Neural cell (in vitro differentiated cells): ENCODE measurements around the gene CXCL14. TPM values are rescaled to one million over a fixed set of nuclear protein-coding genes. Genes with fewer than 3 reads are reported as not detected.

ENCODE experiments used
- H2AFZ ChIP-seq: fragments of 200-600, 300-800 bp; sonication (generic), shearing (Covaris generic); 2 replicates; pipeline ENCODE4 v1.6.0; 2014; ENCODE audit warnings: low read depth, mild to moderate bottlenecking, antibody characterized with exemption, low read length, moderate library complexity
- H3F3A ChIP-seq: fragments of 200-600 bp; shearing (Covaris generic); 2 replicates; pipeline ENCODE4 v1.6.1; 2016; ENCODE audit warnings: mild to moderate bottlenecking, moderate library complexity, mixed read lengths, antibody characterized with exemption, low read length; ENCODE audit not compliant: insufficient read depth, poor library complexity, severe bottlenecking
- H3K27ac ChIP-seq: fragments of 200-600, 300-800 bp; sonication (generic), shearing (Covaris generic); 2 replicates; pipeline ENCODE4 v1.5.1; 2014; ENCODE audit warnings: mild to moderate bottlenecking, low read length, moderate library complexity
- H3K27me3 ChIP-seq: fragments of 300-800, 200-600 bp; sonication (generic), shearing (Covaris generic); 2 replicates; pipeline ENCODE4 v1.6.0; 2014; ENCODE audit warnings: mild to moderate bottlenecking, low read depth, low read length, moderate library complexity; ENCODE audit not compliant: insufficient read depth
- H3K36me3 ChIP-seq: fragments of 300-800, 200-600 bp; sonication (generic), shearing (Covaris generic); 2 replicates; pipeline ENCODE4 v1.5.1; 2014; ENCODE audit warnings: mild to moderate bottlenecking, antibody characterized with exemption, low read length, moderate library complexity; ENCODE audit not compliant: insufficient read depth
- H3K4me2 ChIP-seq: fragments of 300-800, 200-600 bp; sonication (generic), shearing (Covaris generic); 2 replicates; pipeline ENCODE4 v1.6.0; 2014; ENCODE audit warnings: mild to moderate bottlenecking, low read length
- H3K4me3 ChIP-seq: fragments of 300-800, 200-600 bp; sonication (generic), shearing (Covaris generic); 2 replicates; pipeline ENCODE4 v1.5.1; 2014; ENCODE audit warnings: mild to moderate bottlenecking, low read length, moderate library complexity
- H3K79me2 ChIP-seq: fragments of 200-600 bp; shearing (Covaris generic); replicated peaks from 2 replicates; pipeline ENCODE4 v1.6.0; 2014; ENCODE audit warnings: mild to moderate bottlenecking, low read length, moderate library complexity; ENCODE audit not compliant: insufficient read depth
- H3K9ac ChIP-seq: fragments of 300-800, 200-600 bp; sonication (generic), shearing (Covaris generic); 2 replicates; pipeline ENCODE4 v1.6.1; 2016; ENCODE audit warnings: mild to moderate bottlenecking, low read length, mixed read lengths
- H3K9me2 ChIP-seq: fragments of 200-600 bp; shearing (Covaris generic); 2 replicates; pipeline ENCODE4 v1.6.1; 2016; ENCODE audit warnings: mild to moderate bottlenecking, low read length, mixed read lengths; ENCODE audit not compliant: insufficient read depth
- H3K9me3 ChIP-seq: fragments of 200-600, 300-800 bp; sonication (generic), shearing (Covaris generic); 2 replicates; pipeline ENCODE4 v1.6.1; 2016; ENCODE audit warnings: mild to moderate bottlenecking, mixed run types, low read length, moderate library complexity, mixed read lengths
- H4K20me1 ChIP-seq: fragments of 200-600 bp; shearing (Covaris generic); 2 replicates; pipeline ENCODE4 v1.6.1; 2016; ENCODE audit warnings: mild to moderate bottlenecking, mixed run types; ENCODE audit not compliant: insufficient read depth
- EP300 ChIP-seq: fragments of 450-650 bp; conservative IDR thresholded peaks from 2 replicates; pipeline ENCODE4 v1.6.1; 2014; ENCODE audit warnings: antibody characterized with exemption, mild to moderate bottlenecking, moderate library complexity; ENCODE audit not compliant: poor library complexity, severe bottlenecking
- EZH2 ChIP-seq: fragments of 200-600, 300-800 bp; shearing (Covaris generic), sonication (generic); IDR thresholded peaks from 2 replicates; pipeline ENCODE4 v1.6.1; 2014; ENCODE audit warnings: antibody characterized with exemption, low read length, borderline replicate concordance, mild to moderate bottlenecking; ENCODE audit not compliant: insufficient read depth, poor library complexity, severe bottlenecking
- MXI1 ChIP-seq: fragments of 450-650 bp; conservative IDR thresholded peaks from 2 replicates; pipeline ENCODE4 v1.6.1; 2014; ENCODE audit warnings: antibody characterized with exemption, mild to moderate bottlenecking; ENCODE audit not compliant: poor library complexity, severe bottlenecking
- POLR2AphosphoS5 ChIP-seq: IDR thresholded peaks from 2 replicates; pipeline ENCODE4 v1.6.1; 2012
- RAD21 ChIP-seq: fragments of 450-650 bp; conservative IDR thresholded peaks from 2 replicates; pipeline ENCODE4 v1.6.1; 2014; ENCODE audit warnings: antibody characterized with exemption, mild to moderate bottlenecking, moderate library complexity
- REST ChIP-seq: IDR thresholded peaks from 2 replicates; pipeline ENCODE4 v1.6.1; 2012; ENCODE audit warnings: borderline replicate concordance
- SMC3 ChIP-seq: fragments of 450-650 bp; conservative IDR thresholded peaks from 2 replicates; pipeline ENCODE4 v1.6.1; 2014; ENCODE audit warnings: antibody characterized with exemption, mild to moderate bottlenecking, moderate library complexity; ENCODE audit not compliant: poor library complexity
- TAF1 ChIP-seq: IDR thresholded peaks from 2 replicates; pipeline ENCODE4 v1.6.1; 2012; ENCODE audit warnings: low read depth
- polyA plus RNA-seq: library from polyadenylated mRNA; depleted of rRNA; stranded (reverse); fragments of >200 nt; gene quantifications from 2 replicates; pipeline ENCODE4 v1.2.3, GENCODE V29; 2014
- TF ChIP-seq, protein P1 (sequence below): fragments of 450-650 bp; IDR thresholded peaks from 2 replicates; pipeline ENCODE4 v1.5.1; 2014; ENCODE audit warnings: antibody characterized with exemption, mild to moderate bottlenecking, moderate library complexity; ENCODE audit not compliant: poor library complexity, severe bottlenecking

Gene CXCL14
- polyA plus RNA-seq, 1 donor from 2014 or later, result not detected

- no peak overlapping the region for H3K4me2 ChIP-seq
- no peaks in the 10 kb centered on the region for H4K20me1 ChIP-seq
- no peak overlapping the region for H3K4me3 ChIP-seq
Observed at GRCh38 chr5:135601466-135601865, 22.7 kb upstream of the CXCL14 start.

DNA sequence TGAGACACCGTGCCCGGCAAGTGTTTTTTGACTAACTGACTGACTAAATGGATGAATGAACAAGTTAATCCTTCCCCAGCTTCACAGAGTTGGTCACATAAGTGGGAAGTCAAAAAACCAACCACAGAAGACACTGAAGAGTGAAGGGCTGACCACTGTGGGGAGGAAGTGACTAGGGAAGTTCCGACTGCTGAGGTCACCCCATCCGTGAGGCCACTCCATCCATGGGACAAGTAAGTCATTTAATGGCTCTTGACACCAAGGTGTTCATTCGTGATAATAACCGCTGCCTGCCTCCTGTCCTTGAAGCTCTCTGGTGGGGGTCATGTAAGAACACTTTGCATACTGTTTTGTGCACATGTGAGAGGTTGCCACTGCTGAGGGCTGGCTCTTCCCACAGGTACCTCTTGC is 22.2 kb upstream of the CXCL14 start:
- H3K36me3 ChIP-seq, result no peaks in the 10 kb centered on the region
- no peak overlapping the region for H2AFZ ChIP-seq
- H3K27ac ChIP-seq, result no peak overlapping the region
- H3F3A ChIP-seq, result no peaks in the 10 kb centered on the region
- H3K9ac ChIP-seq, result no peak overlapping the region
- TF ChIP-seq MXI1 (no peak), REST (no peak), POLR2AphosphoS5 (no peak), SMC3 (no peak), EP300 (no peak), EZH2 (no peak), RAD21 (no peak), TAF1 (no peak)
- TF ChIP-seq, protein P1, sequence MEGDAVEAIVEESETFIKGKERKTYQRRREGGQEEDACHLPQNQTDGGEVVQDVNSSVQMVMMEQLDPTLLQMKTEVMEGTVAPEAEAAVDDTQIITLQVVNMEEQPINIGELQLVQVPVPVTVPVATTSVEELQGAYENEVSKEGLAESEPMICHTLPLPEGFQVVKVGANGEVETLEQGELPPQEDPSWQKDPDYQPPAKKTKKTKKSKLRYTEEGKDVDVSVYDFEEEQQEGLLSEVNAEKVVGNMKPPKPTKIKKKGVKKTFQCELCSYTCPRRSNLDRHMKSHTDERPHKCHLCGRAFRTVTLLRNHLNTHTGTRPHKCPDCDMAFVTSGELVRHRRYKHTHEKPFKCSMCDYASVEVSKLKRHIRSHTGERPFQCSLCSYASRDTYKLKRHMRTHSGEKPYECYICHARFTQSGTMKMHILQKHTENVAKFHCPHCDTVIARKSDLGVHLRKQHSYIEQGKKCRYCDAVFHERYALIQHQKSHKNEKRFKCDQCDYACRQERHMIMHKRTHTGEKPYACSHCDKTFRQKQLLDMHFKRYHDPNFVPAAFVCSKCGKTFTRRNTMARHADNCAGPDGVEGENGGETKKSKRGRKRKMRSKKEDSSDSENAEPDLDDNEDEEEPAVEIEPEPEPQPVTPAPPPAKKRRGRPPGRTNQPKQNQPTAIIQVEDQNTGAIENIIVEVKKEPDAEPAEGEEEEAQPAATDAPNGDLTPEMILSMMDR, result no peak
- no peak overlapping the region for H3K4me3 ChIP-seq
- H3K79me2 ChIP-seq, result no peaks in the 10 kb centered on the region
- no peaks in the 10 kb centered on the region for H3K27me3 ChIP-seq
- no peaks in the 10 kb centered on the region for H3K9me3 ChIP-seq
- H3K4me2 ChIP-seq, result no peak overlapping the region
- H4K20me1 ChIP-seq, result no peaks in the 10 kb centered on the region
- H3K9me2 ChIP-seq, result no peaks in the 10 kb centered on the region

More at GRCh38 chr5:135601466-135601865, 22.7 kb upstream of the CXCL14 start:
- Histone ChIP-seq H3K27ac (no peak overlapping the region), H3K9ac (no peak overlapping the region), H3K9me3 (no peaks in the 10 kb centered on the region), H3K36me3 (no peaks in the 10 kb centered on the region), H3K79me2 (no peaks in the 10 kb centered on the region), H3F3A (no peaks in the 10 kb centered on the region), H3K27me3 (no peaks in the 10 kb centered on the region), H2AFZ (no peak overlapping the region), H3K9me2 (no peaks in the 10 kb centered on the region)
- no peak for TF ChIP-seq RAD21
- no peak for TF ChIP-seq POLR2AphosphoS5
- TF ChIP-seq, protein P1, result no peak
- no peak for TF ChIP-seq TAF1
- no peak for TF ChIP-seq MXI1
- no peak for TF ChIP-seq SMC3
- no peak for TF ChIP-seq REST
